HL-60/S4 (cell line): Measurements from ENCODE around the gene CHI3L2.

Experiments used
- in situ Hi-C: fragments of 300-500 bp; cut with MboI; formaldehyde crosslinking; loops from 2 replicates; pipeline ENCODE4 v1.14.3; 2022; ENCODE audit warnings: low sequenced_read_pairs

Gene CHI3L2

GRCh38 chr1:111201275-111202090 lies 26.0 kb upstream of the CHI3L2 start:
- in situ Hi-C loops: loop anchor here (25.0 kb wide), 1 partner anchor 561 kb away; the partner anchor contains the start of gene DDX20

DNA sequence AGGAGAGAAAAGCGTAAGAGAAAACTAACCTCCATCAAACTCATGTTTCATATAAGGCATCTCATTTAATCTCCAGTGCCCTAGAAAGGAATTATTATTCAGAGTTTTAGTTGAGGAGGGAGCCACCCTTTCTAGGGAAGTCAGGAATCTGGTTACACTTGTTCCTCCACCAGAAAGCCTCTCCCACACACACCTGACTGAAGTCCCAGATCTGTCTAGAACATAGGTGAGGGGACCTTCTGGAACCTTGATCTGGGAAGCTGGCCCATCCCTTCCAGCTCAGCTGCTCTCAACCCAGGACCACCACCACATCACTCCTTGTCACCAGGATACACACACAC lies 25.2 kb upstream of the CHI3L2 start:
- in situ Hi-C loops: loop anchor here (25.0 kb wide), 1 partner anchor 560 kb away; the partner anchor contains the start of gene DDX20

GRCh38 chr1:111202707-111203623 lies 24.5 kb upstream of the CHI3L2 start:
- in situ Hi-C loops: loop anchor here (25.0 kb wide), 1 partner anchor 559 kb away; the partner anchor contains the start of gene DDX20

- in situ Hi-C loops: loop anchor here (25.0 kb wide), 1 partner anchor 559 kb away; the partner anchor contains the start of gene DDX20
Measured at GRCh38 chr1:111203681-111204200, 23.8 kb upstream of the CHI3L2 start.

DNA sequence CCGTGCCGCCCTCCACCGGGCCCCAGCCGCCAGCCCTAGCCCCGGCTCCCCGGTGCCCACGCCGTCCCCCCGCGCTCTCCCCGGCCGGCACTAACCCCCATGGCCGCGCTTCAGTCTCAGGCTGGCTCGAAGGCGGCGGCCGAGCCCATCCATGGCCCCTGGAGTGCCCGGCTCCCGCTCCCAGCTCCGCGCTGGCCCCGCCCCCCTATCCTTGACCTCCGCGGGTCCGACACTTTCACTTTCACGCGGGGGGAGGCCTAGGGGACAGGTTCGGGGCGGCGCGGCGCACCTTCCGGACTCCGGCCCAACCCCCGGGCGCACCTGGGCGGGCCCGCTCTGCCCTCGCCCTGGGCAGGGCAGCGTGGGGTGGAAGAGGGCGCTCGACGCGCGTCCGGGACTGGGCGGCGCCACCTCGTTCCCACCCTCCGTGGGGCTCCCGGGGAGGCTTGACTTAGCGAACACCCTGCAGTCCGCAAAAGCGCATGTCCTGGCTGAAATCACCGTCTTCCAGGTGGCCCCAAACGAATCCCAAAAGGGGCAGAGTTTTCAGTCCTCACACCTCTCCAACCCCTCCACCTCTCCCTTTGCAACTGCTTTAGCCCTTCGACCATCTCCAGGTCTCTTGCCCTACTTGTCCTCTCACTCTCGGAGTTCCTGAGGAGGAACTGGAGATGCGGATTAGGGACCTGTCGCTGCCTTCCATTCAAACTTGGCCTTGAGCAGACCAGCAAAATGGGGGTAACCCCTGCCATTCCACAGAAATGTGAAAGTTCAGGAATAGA lies 23.1 kb upstream of the CHI3L2 start:
- in situ Hi-C loops: loop anchor here (25.0 kb wide), 1 partner anchor 558 kb away; the partner anchor contains the start of gene DDX20

DNA sequence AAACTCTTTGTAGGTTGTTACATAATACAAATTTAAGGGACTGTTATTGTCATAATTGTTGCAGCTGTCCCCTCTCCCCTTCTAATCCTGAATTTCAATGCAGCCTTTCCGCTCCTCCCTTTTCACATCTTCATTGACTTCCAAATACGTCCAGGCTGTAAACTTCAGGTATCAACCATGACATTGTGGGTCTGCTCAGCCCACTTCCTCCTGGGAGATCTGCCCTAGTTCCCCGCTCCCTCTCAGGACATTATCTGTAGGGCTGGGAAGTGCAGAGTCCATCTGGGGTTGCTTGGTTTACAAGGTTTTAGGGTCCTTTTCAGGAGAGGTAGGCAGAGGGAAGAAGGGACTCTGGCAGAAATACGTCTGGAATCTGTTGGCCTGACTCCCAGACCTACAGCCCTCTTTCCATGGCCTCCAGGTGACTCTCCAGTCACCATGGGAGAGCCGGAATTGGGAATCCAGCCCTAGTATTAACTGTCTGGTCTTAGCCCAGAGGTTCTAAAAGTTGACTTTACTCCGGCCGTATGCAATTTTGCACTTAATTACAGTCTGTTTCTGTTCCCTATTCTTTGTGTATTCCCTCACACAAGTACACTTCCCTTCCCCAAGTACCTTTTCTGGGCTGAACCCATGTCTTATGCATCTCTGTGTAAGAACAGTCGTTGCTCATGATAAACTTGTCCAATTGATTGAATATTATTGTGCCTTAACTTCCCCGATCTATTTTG lies 22.4 kb upstream of the CHI3L2 start:
- in situ Hi-C loops: loop anchor here (25.0 kb wide), 1 partner anchor 557 kb away; the partner anchor contains the start of gene DDX20

- in situ Hi-C loops: loop anchor here (25.0 kb wide), 1 partner anchor 557 kb away; the partner anchor contains the start of gene DDX20
Measured at GRCh38 chr1:111205714-111206050, 21.8 kb upstream of the CHI3L2 start.

DNA sequence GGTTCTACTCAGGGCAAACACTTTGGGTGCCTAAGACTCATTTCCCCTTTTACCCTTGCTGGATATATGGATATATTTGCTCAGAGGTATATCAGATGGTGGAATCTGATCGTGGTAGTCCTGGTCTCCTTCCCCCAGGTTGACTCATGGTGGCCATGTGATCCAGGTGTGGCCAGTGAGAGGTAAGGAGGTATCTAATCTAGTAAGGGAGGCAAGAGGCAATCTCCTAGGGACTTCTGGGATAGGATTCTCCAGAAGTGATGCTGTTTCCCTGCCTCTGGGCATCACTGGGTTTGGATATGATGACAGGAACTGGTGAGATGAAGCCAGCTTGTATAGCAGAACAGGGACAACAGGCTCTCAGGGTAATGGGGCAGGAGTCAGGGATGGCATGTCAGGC lies 18.6 kb upstream of the CHI3L2 start:
- in situ Hi-C loops: loop anchor here (25.0 kb wide), 1 partner anchor 553 kb away; the partner anchor contains the start of gene DDX20

DNA sequence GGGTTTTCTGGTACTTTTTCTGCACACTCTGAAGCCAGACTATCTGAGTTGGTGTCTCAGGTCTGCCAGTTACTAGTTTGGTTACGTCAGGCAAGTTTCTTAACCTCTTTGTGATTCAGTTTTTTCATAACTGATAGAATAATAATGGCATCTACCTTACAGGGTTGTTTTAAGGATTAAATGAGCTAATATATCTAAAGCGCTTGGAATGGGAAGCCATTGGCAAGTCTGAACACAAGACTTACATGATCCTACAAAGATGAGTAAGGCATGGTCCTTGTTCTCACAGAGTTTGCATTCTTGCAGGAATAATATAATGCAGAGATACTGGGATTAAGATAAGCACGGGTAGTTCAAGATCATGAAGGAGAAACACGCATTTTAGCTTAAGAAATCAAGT lies 17.9 kb upstream of the CHI3L2 start:
- in situ Hi-C loops: loop anchor here (25.0 kb wide), 1 partner anchor 553 kb away; the partner anchor contains the start of gene DDX20

DNA sequence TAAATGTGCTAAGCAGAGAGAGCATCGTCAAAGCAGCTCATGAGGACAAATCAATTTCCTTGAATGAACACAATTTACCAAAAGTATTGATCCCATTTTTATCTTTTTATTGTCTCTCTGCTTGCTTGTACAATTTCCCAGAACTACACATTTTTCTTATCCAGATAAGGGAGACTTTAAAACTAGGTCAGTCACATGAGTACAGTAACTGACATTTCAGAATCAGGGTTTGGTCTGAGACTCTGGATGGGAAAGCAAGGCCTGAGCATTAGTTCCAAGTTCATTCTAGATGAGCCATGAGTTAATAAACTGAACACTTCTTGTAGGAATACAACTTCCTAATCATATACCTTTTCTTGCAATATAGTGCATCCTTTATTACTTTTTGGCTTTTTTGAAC lies 15.6 kb upstream of the CHI3L2 start:
- in situ Hi-C loops: loop anchor here (25.0 kb wide), 1 partner anchor 550 kb away; the partner anchor contains the start of gene DDX20

DNA sequence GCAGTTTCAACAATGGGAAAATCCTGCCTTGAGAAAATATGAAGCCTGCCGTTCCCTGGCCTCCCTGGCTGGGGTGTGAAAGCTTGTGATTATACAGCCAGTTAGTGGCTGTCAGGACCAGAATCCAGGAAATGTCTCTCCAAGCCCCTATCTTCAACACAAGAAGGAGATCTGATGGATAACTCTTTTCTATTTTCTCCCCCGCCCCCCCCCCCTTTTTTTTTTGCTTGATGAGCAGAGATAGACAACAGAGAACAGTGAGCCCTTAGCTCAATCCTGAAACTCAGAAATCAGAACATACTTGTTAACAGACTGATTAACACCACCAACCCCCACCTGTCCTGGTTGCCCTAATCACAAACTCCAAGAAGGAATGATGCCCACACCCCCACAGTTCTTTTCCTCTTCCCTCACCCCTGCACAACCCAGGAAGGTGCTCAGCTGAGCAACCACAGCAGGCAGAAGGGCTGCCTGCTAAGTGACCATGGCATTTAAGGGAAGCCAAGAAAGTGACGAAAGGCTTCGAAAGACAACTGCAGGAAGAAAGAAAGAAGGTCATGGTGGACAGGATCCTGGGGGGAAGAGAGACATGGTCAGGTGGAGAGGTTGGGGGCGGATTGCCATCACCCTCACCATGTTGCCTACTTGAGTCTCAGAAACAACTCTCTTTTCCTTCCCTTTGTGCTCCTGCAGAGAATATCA lies 14.7 kb upstream of the CHI3L2 start:
- in situ Hi-C loops: loop anchor here (25.0 kb wide), 1 partner anchor 550 kb away; the partner anchor contains the start of gene DDX20

DNA sequence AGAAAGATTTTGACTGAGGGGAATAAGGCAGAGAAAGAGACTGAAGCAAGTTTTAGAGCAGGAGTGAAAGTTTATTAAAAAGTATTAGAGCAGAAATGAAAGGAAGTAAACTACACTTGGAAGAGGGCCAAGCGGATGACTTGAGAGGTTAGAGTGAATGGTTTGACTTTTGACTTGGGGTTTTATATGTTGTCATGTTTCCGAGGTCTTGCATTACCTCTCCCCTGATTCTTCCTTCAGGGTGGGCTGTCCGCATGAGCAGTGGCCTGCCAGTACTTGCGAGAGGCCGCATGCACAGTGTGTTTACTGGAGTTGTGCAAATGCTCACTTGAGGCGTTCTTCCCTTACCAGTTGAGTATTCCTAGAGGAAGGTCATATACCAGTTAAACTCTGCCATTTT lies 14.1 kb upstream of the CHI3L2 start:
- in situ Hi-C loops: loop anchor here (25.0 kb wide), 1 partner anchor 549 kb away; the partner anchor contains the start of gene DDX20

GRCh38 chr1:111214074-111214801 lies 13.3 kb upstream of the CHI3L2 start:
- in situ Hi-C loops: loop anchor here (25.0 kb wide), 1 partner anchor 548 kb away; the partner anchor contains the start of gene DDX20

- in situ Hi-C loops: loop anchor here (25.0 kb wide), 1 partner anchor 547 kb away; the partner anchor contains the start of gene DDX20
Measured at GRCh38 chr1:111214884-111215283, 12.6 kb upstream of the CHI3L2 start.

DNA sequence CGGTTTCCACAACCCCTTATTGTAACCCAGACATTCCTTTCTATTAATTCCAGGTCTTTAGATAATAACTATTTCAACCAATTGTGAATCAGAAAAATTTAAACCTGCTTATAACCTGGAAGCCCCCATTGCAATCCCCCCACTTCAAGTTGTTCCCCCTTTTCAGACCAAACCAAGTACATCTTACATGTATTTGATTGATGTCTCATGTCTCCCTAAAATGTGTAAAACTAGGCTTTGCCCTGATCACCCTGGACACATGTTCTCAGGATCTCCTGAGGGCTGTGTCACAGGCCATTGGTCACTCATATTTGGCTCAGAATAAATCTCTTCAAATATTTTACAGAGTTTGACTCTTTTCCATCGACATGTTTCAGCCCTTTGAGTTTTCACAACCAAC lies 12.2 kb upstream of the CHI3L2 start:
- in situ Hi-C loops: loop anchor here (25.0 kb wide), 1 partner anchor 547 kb away; the partner anchor contains the start of gene DDX20

DNA sequence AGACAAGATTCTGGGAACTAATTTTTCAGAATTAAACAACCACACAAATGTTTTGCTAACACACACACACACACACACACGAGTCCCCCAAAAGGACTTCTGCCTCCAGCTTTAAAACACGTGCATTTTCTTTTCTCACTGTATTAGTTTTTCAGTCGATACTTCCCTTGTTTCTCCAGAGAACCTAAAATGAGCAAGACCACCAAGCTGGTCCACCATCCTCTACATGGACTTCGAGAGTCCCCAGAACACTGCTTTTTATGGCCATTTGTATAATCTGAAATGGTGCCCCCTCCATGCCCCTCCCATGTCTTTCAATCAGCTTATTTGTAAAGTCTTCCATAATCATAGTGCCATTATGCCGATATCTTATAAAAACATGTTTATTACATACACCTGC lies 10.8 kb upstream of the CHI3L2 start:
- in situ Hi-C loops: loop anchor here (25.0 kb wide), 1 partner anchor 546 kb away; the partner anchor contains the start of gene DDX20

DNA sequence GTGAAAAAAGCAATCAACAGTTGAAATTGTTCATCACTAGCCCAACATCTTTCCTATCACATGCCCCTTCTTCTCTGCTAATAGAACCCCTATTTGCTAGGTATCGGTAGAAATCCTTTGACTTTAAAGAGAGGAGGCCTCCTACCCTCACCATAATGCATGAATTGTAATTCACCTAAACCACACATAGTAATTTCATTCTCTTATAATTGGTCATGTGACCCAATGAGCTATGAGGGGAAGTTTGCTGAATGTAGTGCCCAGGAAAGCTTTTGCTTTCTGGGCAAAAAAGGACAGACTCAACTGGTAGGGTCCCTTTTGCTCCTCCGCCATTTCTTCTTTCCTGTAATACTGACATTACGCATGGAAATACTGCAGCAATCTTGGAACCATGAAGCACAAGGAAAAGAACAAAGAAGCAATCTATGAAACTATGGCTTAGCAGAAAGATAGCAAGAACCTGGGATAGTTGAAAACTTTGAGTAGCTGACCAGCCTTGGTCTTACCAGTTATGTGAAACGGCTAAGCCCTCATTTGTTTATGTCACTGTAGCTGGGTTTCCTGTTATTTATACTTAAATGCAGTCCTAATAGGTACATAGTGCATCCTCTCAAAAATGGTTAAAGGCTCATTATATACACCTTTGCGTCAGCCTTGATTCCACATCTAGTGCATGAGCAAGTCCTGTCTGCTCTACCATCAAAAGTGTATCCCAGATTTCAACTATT lies 10.2 kb upstream of the CHI3L2 start:
- in situ Hi-C loops: loop anchor here (25.0 kb wide), 1 partner anchor 545 kb away; the partner anchor contains the start of gene DDX20
